Central memory CD8-positive, alpha-beta T cell (primary cell): ENCODE data around the gene CD81.
A peak's percentile ranks its signal among the peaks of the same experiment; 100 is the strongest.

Experiments used
- ATAC-seq: fragments of 150-1000 bp; cut with Tn5 transposase; replicated peaks from 2 replicates; pipeline ENCODE4 v1.10.0; 2022; ENCODE audit warnings: mild to moderate bottlenecking, moderate FRiP score, moderate number of reproducible peaks; ENCODE audit not compliant: poor library complexity, severe bottlenecking; ENCODE audit errors: extremely low read depth
- DNase-seq, 2 donors: peaks; one replicate each; pipeline ENCODE4 v3.0.0; 2021; ENCODE audit warnings: low spot score in 2 of 2
- H3K27ac Mint-ChIP-seq: one replicate; pipeline ENCODE4 v1.8.0; 2022; ENCODE audit warnings: low read depth, mild to moderate bottlenecking, moderate library complexity, mixed read lengths
- H3K27me3 Mint-ChIP-seq: one replicate; pipeline ENCODE4 v1.8.0; 2022; ENCODE audit warnings: mixed read lengths
- H3K36me3 Mint-ChIP-seq: one replicate; pipeline ENCODE4 v1.8.0; 2022; ENCODE audit warnings: mild to moderate bottlenecking, moderate library complexity, mixed read lengths; ENCODE audit not compliant: insufficient read depth
- H3K4me1 Mint-ChIP-seq: one replicate; pipeline ENCODE4 v1.8.0; 2022; ENCODE audit warnings: mixed read lengths
- H3K4me3 Mint-ChIP-seq: one replicate; pipeline ENCODE4 v1.8.0; 2022; ENCODE audit warnings: mild to moderate bottlenecking, moderate library complexity, mixed read lengths
- H3K9me3 Mint-ChIP-seq: one replicate; pipeline ENCODE4 v1.8.0; 2022; ENCODE audit warnings: mixed read lengths

Gene CD81

GRCh38 chr11:2410616-2411015 lies 33.5 kb downstream of the CD81 start:
- H3K4me1 Mint-ChIP-seq, result no peaks in the 10 kb centered on the region
- DNase-seq (no peak), ATAC-seq (no peak)
- H3K36me3 Mint-ChIP-seq, result peaks cover 2% of the 10 kb centered on the region
- H3K27me3 Mint-ChIP-seq, result no peaks in the 10 kb centered on the region
- no peak overlapping the region for H3K27ac Mint-ChIP-seq
- no peak overlapping the region for H3K4me3 Mint-ChIP-seq
- H3K9me3 Mint-ChIP-seq, result no peaks in the 10 kb centered on the region

DNA sequence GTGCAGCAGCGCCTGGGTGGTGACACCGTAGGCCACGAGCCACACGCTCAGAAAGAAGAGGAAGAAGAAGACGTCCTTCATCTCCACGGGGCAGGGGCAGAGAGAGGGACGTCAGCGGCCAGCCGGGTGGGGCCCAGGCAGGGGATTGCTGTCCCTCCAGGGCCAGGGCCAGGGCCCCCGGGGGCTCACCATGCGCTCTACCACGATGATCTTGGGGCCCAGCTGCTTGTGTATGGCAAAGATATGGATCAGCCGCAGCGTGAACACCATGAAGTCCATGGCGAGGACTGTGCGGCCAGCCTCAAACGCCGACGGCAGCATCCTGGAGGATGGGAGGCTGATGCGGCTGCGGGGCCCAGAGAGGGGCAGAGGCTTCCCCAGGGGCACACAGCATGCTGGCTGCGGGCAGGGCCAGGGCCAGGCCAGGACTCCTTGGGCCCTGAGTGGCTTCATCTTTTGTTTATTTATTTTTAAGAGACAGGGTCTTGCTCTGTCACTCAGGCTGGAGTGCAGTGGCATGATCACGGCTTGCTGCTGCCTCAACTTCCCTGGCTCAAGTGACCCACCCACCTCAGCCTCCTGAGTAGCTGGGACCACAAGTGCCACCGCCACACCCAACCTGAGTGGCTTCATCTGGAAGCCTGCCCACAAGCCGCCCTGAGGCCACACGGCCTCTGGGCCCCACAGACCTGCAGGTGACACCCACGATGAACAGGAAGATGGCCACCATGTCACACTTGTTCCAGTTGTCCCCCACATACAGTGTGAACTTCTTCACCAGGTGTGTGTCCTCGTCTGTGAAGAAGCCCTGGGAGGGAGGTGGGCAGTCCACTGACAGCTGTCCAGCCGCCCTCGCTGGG lies 34.6 kb downstream of the CD81 start:
- Mint-ChIP-seq H3K27me3 (no peaks in the 10 kb centered on the region), H3K4me1 (no peaks in the 10 kb centered on the region), H3K9me3 (no peaks in the 10 kb centered on the region), H3K36me3 (peaks cover 2% of the 10 kb centered on the region), H3K4me3 (no peak overlapping the region), H3K27ac (no peak overlapping the region)
- ATAC-seq, result no peak
- no peak for DNase-seq

DNA sequence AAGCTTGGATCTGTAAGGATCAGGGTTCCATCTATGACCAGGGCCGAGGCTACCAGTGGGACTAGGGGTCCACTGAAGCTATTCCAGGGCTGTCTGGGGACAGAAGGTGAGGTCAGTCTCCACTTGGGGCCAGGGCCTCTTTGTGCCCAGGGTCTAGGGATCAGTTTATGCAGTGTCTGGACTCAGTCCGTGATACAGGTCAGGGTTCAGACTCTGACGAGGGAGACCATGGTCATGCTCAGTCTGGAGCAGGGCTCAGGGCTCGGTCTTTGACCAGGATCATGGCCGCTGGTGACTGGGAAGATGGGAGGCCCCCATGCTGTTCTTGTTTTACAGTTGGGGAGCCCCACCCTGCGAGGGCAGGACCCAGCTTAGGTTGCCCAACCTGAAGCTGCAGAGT lies 35.2 kb downstream of the CD81 start:
- DNase-seq (no peak), ATAC-seq (no peak)
- H3K9me3 Mint-ChIP-seq, result no peaks in the 10 kb centered on the region
- no peaks in the 10 kb centered on the region for H3K4me1 Mint-ChIP-seq
- peaks cover 2% of the 10 kb centered on the region for H3K36me3 Mint-ChIP-seq
- no peaks in the 10 kb centered on the region for H3K27me3 Mint-ChIP-seq
- H3K4me3 Mint-ChIP-seq, result no peak overlapping the region
- no peak overlapping the region for H3K27ac Mint-ChIP-seq

- Mint-ChIP-seq H3K36me3 (peaks cover 2% of the 10 kb centered on the region), H3K4me3 (no peak overlapping the region), H3K9me3 (no peaks in the 10 kb centered on the region), H3K27me3 (no peaks in the 10 kb centered on the region), H3K27ac (no peak overlapping the region), H3K4me1 (no peaks in the 10 kb centered on the region)
- ATAC-seq (no peak), DNase-seq (no peak)
These were observed 36.9 kb downstream of the CD81 start for GRCh38 chr11:2413742-2414579.

- H3K4me1 Mint-ChIP-seq, result no peaks in the 10 kb centered on the region
- ATAC-seq, result no peak
- H3K4me3 Mint-ChIP-seq, result no peak overlapping the region
- peaks cover 2% of the 10 kb centered on the region for H3K36me3 Mint-ChIP-seq
- H3K27me3 Mint-ChIP-seq, result no peaks in the 10 kb centered on the region
- no peak overlapping the region for H3K27ac Mint-ChIP-seq
- no peaks in the 10 kb centered on the region for H3K9me3 Mint-ChIP-seq
- no peak for DNase-seq
These were observed 37.5 kb downstream of the CD81 start for GRCh38 chr11:2414616-2415015.

GRCh38 chr11:2415171-2415570 lies 38.1 kb downstream of the CD81 start:
- H3K27ac Mint-ChIP-seq, result no peak overlapping the region
- peaks cover 2% of the 10 kb centered on the region for H3K36me3 Mint-ChIP-seq
- no peaks in the 10 kb centered on the region for H3K27me3 Mint-ChIP-seq
- no peaks in the 10 kb centered on the region for H3K9me3 Mint-ChIP-seq
- ATAC-seq (no peak), DNase-seq (no peak)
- H3K4me3 Mint-ChIP-seq, result no peak overlapping the region
- H3K4me1 Mint-ChIP-seq, result no peaks in the 10 kb centered on the region

DNA sequence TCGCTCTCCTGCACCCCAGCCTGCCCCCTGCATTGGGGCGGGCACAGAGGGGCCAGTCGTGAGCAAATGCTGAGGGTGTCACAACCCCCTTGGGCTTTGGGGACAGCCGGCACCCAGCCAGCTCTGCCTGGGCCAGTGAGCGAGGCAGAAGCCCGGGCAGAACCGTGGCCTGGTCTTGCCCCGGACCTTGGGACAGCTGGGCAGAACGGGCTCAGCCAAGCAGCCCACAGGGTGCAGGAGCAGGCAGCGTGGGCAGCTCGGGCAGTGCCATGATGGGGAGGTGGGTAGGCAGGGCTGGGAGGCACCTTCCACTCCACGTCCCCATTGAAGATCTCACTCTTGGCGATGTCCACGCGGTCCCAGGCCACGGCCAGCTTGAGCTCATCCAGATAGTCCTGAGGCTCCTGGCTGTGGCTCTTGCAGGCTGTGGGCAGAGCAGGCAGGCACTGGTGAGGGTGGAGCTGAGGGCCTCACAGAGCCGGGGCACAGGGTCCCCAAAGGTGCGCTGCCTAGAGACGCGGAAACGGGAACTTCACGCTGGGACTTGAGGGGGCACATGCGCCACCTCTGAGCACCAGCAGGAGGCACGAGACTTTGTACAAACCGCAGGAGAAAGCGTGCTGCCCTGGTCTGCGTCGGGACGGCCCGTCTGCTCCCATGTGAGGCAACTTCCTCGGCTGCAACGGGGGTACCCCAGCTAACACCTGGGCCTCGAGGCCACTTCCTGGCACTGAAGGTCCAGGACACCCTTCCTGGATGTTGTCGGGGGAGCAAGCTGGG lies 38.7 kb downstream of the CD81 start:
- no peaks in the 10 kb centered on the region for H3K27me3 Mint-ChIP-seq
- no peaks in the 10 kb centered on the region for H3K4me1 Mint-ChIP-seq
- no peak overlapping the region for H3K27ac Mint-ChIP-seq
- ATAC-seq, result no peak
- no peak for DNase-seq
- H3K9me3 Mint-ChIP-seq, result no peaks in the 10 kb centered on the region
- no peak overlapping the region for H3K4me3 Mint-ChIP-seq
- H3K36me3 Mint-ChIP-seq, result peaks cover 2% of the 10 kb centered on the region

GRCh38 chr11:2416765-2417164 lies 39.7 kb downstream of the CD81 start:
- no peaks in the 10 kb centered on the region for H3K27me3 Mint-ChIP-seq
- no peak overlapping the region for H3K4me3 Mint-ChIP-seq
- no peaks in the 10 kb centered on the region for H3K4me1 Mint-ChIP-seq
- no peak for ATAC-seq
- DNase-seq, result no peak
- no peak overlapping the region for H3K27ac Mint-ChIP-seq
- H3K36me3 Mint-ChIP-seq, result peaks cover 2% of the 10 kb centered on the region
- no peaks in the 10 kb centered on the region for H3K9me3 Mint-ChIP-seq

DNA sequence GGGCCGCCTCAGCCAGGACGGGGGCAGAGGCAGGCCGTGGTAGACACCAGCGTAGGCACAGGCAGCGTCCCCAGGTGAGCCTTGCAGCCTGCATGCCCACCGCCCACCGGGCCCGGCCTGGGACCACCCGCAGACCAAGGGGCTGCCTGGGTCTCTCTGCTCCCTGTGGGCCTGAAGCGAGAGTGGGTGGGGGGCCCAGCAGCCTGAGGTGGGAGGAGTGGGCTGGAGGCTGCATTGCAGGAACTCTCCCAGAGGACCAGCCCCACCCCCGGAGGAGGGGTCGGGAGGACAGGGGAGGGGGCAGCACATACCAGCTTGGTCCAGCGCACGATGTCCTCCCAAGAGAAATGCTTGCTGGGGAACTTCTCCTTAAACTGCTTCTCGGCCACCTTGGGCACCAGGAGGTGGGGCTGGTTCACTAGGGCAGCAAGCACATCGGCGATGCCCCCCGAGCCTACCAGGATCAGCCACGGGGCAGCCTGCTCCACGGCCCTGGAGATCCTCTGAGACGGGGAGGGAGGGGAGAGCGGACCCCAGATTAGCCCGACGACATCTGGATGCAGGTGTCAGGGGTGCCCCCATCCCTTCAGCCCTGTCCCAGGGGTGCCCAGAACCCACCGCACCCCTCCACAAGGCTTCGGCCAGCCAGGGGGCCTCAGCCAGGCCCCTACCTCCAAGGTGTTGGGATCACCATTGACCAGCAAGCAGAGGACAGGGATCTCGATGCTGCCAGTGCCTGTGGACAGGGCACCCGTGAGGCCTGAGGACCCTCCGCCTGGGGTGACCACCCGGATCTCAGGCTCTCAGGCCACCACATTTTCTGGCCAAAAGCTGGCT lies 41.0 kb downstream of the CD81 start:
- no peaks in the 10 kb centered on the region for H3K36me3 Mint-ChIP-seq
- H3K27ac Mint-ChIP-seq, result no peak overlapping the region
- no peak overlapping the region for H3K4me3 Mint-ChIP-seq
- H3K4me1 Mint-ChIP-seq, result no peaks in the 10 kb centered on the region
- DNase-seq (no peak), ATAC-seq (no peak)
- H3K27me3 Mint-ChIP-seq, result no peaks in the 10 kb centered on the region
- no peaks in the 10 kb centered on the region for H3K9me3 Mint-ChIP-seq

DNA sequence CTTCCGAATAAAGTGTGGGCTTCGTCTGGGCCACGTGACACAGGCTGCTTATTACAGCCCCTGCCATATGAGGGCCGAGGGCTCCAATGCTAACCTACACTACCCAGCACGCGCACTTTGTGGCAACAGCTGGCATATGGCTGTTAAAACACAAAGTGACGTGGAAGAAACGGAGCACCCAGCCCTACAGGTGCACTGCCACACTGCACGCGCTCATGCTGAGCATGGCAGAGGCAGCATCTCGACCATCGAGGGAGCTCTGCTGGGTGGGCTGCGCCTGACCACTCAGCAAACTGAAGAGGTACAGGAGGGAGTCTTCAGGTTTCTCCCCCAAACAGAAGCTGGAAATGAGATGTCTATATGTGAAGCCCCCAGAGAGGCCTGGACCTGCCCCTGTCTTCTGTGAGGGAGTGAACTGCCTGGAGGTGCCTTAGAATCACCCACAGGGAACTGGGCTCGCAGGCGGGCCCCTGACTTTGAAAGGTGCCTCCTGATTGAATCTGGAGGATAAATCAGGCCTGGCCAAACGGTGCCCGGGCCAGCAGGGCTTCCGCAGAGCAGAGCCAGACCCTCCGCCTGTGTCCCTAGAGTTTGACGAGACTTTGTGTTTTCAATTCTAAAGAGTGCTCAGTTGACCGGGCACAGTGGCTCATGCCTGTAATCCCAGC lies 41.7 kb downstream of the CD81 start:
- Mint-ChIP-seq H3K4me3 (no peak overlapping the region), H3K9me3 (no peaks in the 10 kb centered on the region), H3K27me3 (no peaks in the 10 kb centered on the region), H3K36me3 (no peaks in the 10 kb centered on the region), H3K27ac (no peak overlapping the region), H3K4me1 (no peaks in the 10 kb centered on the region)
- DNase-seq (no peak), ATAC-seq (no peak)

DNA sequence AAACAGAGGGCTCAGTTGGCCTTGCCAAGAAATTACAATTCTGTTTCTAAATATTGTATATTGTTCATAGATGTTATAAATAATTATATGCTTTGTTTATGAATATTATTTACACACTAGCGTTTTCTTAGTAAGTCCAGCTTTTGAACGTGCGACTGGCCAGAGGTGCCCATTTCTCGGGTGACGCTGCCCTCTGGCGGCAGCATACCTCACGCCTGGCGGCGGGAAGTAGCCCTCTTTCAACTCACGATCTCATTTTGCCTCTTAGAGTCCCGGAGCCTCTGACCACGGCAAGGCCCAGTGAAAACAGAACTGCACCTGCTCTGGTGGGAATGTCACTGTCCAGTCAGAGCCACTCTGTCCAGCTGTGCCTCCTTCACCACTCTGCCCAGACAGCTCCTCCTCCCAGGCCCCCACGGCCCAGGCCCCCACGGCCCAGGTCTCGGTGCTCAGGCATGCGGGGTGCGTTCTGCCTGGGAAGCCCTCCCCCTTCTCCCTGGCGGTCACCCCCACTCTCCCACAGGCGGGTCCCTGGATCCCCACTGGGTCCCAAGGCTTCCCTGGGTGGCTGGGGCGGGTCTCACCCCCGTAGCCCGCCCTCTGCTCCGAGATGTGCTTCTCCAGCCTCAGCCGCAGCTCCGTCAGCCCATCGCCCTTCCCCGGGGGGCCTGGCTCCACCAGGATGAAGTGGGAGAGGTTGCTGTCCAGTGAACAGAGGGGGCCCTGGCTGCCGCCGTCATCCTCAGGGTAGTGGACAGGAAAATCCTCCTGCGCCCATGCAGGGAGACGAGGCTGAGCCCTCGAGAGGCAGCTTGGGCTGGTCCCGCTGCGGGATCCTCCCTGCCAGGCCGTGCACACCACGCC lies 42.8 kb downstream of the CD81 start:
- Mint-ChIP-seq H3K4me3 (no peak overlapping the region), H3K4me1 (no peaks in the 10 kb centered on the region), H3K36me3 (no peaks in the 10 kb centered on the region), H3K27me3 (no peaks in the 10 kb centered on the region), H3K27ac (no peak overlapping the region), H3K9me3 (no peaks in the 10 kb centered on the region)
- DNase-seq (peak; percentile 42 to 43), ATAC-seq (no peak)
